Activated T-helper 9 cell treated with anti-CD3 and anti-CD28 coated beads, Interleukin-2, amount 50 U/mL, for 16 hours (primary cell): ENCODE measurements around the gene PLPP1.

ENCODE experiments used
- DNase-seq: peaks from one replicate; pipeline ENCODE4 v3.0.0-alpha.2; 2020; ENCODE audit warnings: low read depth

Gene PLPP1

GRCh38 chr5:55407059-55407684 lies 127.6 kb downstream of the PLPP1 start:
- no peak for DNase-seq

- DNase-seq = no peak
Measured at GRCh38 chr5:55406292-55406691, 128.5 kb downstream of the PLPP1 start.

DNA sequence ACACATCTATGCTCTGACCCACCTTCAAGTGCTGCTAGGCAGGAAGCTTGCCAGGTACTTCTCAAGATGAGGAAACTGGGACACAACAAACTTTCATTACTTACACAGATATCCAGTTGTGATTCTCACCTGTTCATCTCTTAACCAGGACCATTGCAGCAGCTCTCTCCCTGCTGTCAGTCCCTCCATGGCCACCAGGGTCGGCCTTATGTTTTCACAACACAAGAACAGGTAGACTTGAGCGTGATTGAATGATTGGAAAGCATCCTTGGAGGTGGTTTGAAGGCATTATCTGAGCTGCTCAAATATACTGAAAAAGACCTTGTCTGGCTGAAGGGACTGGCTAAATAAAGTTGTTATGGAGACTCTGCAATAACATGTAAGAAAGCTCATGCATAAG lies 132.6 kb downstream of the PLPP1 start:
- DNase-seq = no peak

DNA sequence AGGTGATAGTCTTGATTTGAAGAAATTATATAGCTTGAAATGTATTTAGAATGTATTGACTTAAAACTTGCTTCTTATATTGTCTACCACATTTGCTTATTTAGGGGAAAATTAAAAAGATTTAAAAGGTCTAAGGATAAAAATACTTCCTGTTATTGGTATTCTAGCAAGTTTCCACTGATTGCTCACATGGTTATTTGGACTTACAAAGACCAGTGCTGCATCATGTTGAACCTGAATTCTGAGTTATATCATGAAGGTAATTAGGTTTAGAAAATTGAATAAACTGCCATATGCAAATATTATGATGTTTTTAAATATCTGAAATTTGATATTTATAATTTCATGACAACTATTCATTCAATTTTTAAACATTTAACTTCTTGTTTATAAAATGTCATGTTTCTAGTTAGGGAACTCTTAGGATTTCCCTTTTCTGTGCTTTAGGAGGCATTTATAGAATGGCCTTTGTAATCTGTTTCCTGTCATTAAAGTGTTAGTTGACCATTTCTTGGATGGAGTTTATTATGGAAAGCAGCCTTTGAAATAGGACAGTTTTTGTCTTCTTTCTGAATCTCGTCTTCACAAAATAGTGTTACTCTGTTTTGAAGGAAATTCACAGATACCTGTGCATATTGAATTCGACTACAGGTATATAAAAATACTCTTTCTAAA lies 141.1 kb downstream of the PLPP1 start:
- no peak for DNase-seq

- DNase-seq = no peak
Measured at GRCh38 chr5:55392669-55393068, 142.1 kb downstream of the PLPP1 start.

DNA sequence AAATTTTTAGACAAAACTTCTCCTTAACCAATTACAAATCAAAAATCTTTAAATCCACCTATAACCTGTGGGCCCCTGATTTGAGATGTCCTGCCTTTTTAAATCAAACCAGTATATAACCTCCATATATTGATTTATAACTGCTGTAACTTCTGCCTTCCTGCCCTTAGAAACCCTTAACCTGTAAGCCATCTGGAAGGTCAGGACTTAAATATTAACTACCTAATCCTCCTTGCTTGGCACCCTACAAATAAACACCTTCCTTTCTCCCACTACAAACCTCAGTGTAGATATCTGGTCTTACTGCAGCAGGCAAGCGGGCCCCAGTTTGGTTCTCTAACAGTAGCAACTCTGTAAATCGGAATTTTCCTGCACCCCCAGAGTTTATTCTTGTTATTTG lies 143.1 kb downstream of the PLPP1 start:
- no peak for DNase-seq

DNA sequence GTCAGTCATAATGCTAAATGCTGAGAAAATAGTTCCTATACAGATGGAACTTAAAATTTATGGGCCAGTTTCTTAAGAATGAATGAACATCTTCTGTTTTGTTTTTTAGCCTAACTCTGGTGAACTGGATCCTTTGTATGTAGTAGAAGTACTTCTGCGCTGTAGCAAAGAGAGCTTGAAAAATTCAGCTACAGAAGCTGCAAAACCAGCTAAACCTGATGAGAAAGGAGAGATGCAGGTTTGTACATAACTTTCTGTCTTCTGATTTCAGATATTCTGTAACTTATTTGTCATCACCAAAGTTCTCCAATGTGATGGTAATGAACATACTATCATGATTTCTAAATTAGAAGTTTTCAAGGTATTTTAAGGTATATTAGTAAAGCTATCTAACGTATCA lies 146.9 kb downstream of the PLPP1 start:
- no peak for DNase-seq

DNA sequence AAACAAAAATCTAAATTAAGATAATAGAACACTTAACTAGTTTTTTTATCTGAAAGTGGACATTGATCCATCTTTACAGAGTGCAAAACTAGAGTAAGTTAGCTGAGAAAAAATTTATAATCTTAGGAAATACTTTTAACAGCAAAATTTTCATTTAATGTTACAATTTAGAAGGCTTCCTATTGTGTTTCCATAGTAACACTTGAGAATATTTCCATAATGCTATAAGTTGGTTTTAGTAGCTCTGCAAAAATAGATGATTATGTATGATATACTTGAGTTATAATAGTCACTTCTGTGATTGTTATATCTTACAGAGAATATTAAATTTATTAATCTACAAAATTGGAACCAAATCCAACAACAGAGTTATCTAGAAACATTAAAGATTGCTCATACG lies 148.4 kb downstream of the PLPP1 start:
- DNase-seq = no peak

GRCh38 chr5:55385846-55386245 lies 148.9 kb downstream of the PLPP1 start:
- DNase-seq = no peak

DNA sequence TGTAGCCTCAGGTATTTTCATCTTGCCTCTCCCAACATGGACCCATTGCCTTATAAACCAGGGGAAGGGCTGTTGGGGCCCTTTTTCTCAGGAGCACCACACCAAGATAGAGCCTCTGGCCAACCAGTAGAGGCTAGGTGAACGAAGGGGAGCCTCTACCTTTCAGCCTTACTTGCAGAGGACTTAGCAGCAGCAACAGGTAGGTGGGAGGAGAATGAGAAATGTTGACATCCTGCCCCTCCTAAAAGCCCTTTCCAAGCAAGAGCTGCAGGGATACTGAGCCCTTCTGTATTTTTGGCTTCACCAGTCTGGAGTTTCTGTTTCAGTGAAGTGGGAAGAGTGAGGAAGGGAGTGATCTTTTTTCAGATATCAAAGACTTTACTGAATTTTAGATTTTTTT lies 149.5 kb downstream of the PLPP1 start:
- DNase-seq = no peak

DNA sequence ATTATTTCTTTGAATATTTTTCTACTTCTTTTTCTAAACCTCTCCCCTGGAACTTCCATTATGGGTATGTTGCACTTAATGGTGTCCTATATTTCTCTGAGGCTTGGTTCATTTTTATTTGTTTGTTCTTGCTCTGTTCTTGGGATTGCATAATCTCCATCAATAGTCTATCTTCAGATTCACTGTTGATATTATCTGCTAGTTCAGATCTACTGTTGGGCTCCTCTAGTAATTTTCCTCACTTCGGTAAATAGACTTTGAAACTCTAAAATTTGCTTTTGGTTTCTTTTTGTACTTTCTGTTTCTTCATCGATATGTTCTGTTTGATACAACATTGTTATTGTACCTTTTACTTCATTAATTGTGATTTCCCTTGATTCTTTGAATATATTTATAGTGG lies 150.7 kb downstream of the PLPP1 start:
- no peak for DNase-seq

GRCh38 chr5:55383254-55383653 lies 151.5 kb downstream of the PLPP1 start:
- no peak for DNase-seq

- DNase-seq = no peak
Measured at GRCh38 chr5:55377810-55378209, 157.0 kb downstream of the PLPP1 start.
